Lung (tissue), 12 donors: ENCODE measurements around the gene GLB1L. TPM values are rescaled to one million over a fixed set of nuclear protein-coding genes. Genes with fewer than 3 reads are reported as not detected.
A peak's percentile ranks its signal among the peaks of the same experiment; 100 is the strongest.

Experiments used
- ATAC-seq: fragments of 200-7000 bp; cut with Tn5 transposase; one replicate; pipeline ENCODE4 v1.9.1; 2020; ENCODE audit warnings: moderate number of reproducible peaks; ENCODE audit not compliant: insufficient read depth, low FRiP score
- DNase-seq, 3 donors: peaks; one replicate each; pipeline ENCODE4 v3.0.0-alpha.2; 2013 to 2017
- H3K27ac ChIP-seq, 2 donors: one replicate each; pipeline ENCODE4 v1.5.1; 2013; ENCODE audit warnings: mild to moderate bottlenecking in 2 of 2, moderate library complexity in 2 of 2, control low read depth in 1 of 2, inconsistent platforms in 1 of 2, low read depth in 1 of 2, low read length in 1 of 2
- H3K27me3 ChIP-seq, 3 donors: one replicate each; pipeline ENCODE4 v1.5.1; 2013; ENCODE audit warnings: low read length in 2 of 3; ENCODE audit not compliant: control insufficient read depth in 3 of 3, insufficient read depth in 3 of 3
- H3K36me3 ChIP-seq, 4 donors: one replicate each; pipeline ENCODE4 v1.5.1; 2013; ENCODE audit warnings: low read length in 4 of 4, mild to moderate bottlenecking in 1 of 4, moderate library complexity in 1 of 4; ENCODE audit not compliant: control insufficient read depth in 4 of 4, insufficient read depth in 4 of 4
- H3K4me1 ChIP-seq, 5 donors: one replicate each; pipeline ENCODE4 v1.5.1; 2013; ENCODE audit warnings: low read length in 5 of 5, mild to moderate bottlenecking in 2 of 5, moderate library complexity in 1 of 5; ENCODE audit not compliant: control insufficient read depth in 5 of 5, insufficient read depth in 5 of 5
- H3K4me3 ChIP-seq: one replicate; pipeline ENCODE4 v1.5.1; 2013; ENCODE audit warnings: mild to moderate bottlenecking, control low read depth, moderate library complexity
- H3K9ac ChIP-seq, 2 donors: one replicate each; pipeline ENCODE4 v1.5.1; 2013; ENCODE audit warnings: low read length in 2 of 2, control low read depth in 1 of 2; ENCODE audit not compliant: insufficient read depth in 1 of 2
- H3K9me3 ChIP-seq, 4 donors: one replicate each; pipeline ENCODE4 v1.5.1; 2013; ENCODE audit warnings: low read length in 3 of 4, mild to moderate bottlenecking in 1 of 4, moderate library complexity in 1 of 4; ENCODE audit not compliant: control insufficient read depth in 4 of 4, insufficient read depth in 3 of 4
- WGBS, 2 donors: extraction: QIAGEN DNeasy Blood & Tissue Kit; methylation state at CpG; one replicate each; pipeline ENCODE4 v1.1.7; 2013; 5-methylcytosine and 5-hydroxymethylcytosine counted together
- polyA plus RNA-seq, 2 donors: library from polyadenylated mRNA; stranded (reverse); fragments of 200-250 nt; gene quantifications; one replicate each; pipeline ENCODE4 v1.2.1, GENCODE V29; 2013
- total RNA-seq, 2 donors: library from RNA; depleted of rRNA in 1 of 2; stranded (reverse); fragments of >200 nt in 1 of 2; gene quantifications; one replicate each; pipeline ENCODE4 v1.2.1, GENCODE V29; 2014 to 2021
- TF ChIP-seq, protein P1 (sequence below): IDR thresholded peaks from 2 replicates; pipeline ENCODE4 v1.5.1; 2012; ENCODE audit warnings: mild to moderate bottlenecking; ENCODE audit errors: control extremely low read depth, extremely low read depth
- donor health status: control.
- donor health status: control.
- donor health status: Bipolar disorder and iron deficiency.
- donor health status: healthy.
- donor health status: DM: yes; HTN: yes; CAD: no.

The GLB1L gene
- total and polyA plus RNA-seq, 4 donors = 7.5 to 18.7 (median 13.6) TPM

GRCh38 chr2:219279151-219279915 lies 34.1 kb upstream of the GLB1L start, which contains the start of gene DNAJB2:
TSS of gene DNAJB2 (plus strand) at chr2:219279366. CDS start at chr2:219279834, 468 bp downstream.
- Histone ChIP-seq H3K9ac (peak within 1 kb of the TSS; percentile 78 to 94), H3K36me3 (peaks cover 0 to 23% (median 20%) of the 10 kb centered on the region in 4 donors), H3K4me3 (peak within 1 kb of the TSS; percentile 78), H3K9me3 (no peaks in the 10 kb centered on the region), H3K27me3 (no peaks in the 10 kb centered on the region), H3K27ac (peak within 1 kb of the TSS; percentile 86 to 93), H3K4me1 (peaks cover 8 to 20% (median 10%) of the 10 kb centered on the region in 5 donors)
- TF ChIP-seq, protein P1, sequence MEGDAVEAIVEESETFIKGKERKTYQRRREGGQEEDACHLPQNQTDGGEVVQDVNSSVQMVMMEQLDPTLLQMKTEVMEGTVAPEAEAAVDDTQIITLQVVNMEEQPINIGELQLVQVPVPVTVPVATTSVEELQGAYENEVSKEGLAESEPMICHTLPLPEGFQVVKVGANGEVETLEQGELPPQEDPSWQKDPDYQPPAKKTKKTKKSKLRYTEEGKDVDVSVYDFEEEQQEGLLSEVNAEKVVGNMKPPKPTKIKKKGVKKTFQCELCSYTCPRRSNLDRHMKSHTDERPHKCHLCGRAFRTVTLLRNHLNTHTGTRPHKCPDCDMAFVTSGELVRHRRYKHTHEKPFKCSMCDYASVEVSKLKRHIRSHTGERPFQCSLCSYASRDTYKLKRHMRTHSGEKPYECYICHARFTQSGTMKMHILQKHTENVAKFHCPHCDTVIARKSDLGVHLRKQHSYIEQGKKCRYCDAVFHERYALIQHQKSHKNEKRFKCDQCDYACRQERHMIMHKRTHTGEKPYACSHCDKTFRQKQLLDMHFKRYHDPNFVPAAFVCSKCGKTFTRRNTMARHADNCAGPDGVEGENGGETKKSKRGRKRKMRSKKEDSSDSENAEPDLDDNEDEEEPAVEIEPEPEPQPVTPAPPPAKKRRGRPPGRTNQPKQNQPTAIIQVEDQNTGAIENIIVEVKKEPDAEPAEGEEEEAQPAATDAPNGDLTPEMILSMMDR = no peak
- WGBS, 2 donors = 1 to 2% methylated on average over 39 to 65 of the region's 65 CpGs
- DNase-seq = peak; percentile 99
- peak; percentile 96 for ATAC-seq

GRCh38 chr2:219278655-219279150 lies 33.5 kb upstream of the GLB1L start:
- peak overlapping the region; percentile 78 to 86 for H3K9ac ChIP-seq
- DNase-seq (no peak), ATAC-seq (no peak)
- peaks cover 8 to 20% (median 10%) of the 10 kb centered on the region in 5 donors for H3K4me1 ChIP-seq
- 12 to 14% methylated on average over 9 of the region's 9 CpGs for WGBS, 2 donors
- peak overlapping the region; percentile 86 to 89 for H3K27ac ChIP-seq
- no peaks in the 10 kb centered on the region for H3K9me3 ChIP-seq
- H3K4me3 ChIP-seq = peak overlapping the region; percentile 20
- TF ChIP-seq, protein P1 = no peak
- H3K27me3 ChIP-seq = no peaks in the 10 kb centered on the region
- H3K36me3 ChIP-seq = peaks cover 0 to 20% (median 19%) of the 10 kb centered on the region in 4 donors

- 26% methylated on average over 25 of the region's 25 CpGs for WGBS, 2 donors
- TF ChIP-seq, protein P1 = peak; percentile 91
- no peaks in the 10 kb centered on the region for H3K9me3 ChIP-seq
- peak overlapping the region in 1 of 2 donors; percentile 86 for H3K9ac ChIP-seq
- ATAC-seq (peak; percentile 29), DNase-seq (peak; percentile 79 to 86 (median 84))
- peaks cover 0 to 18% (median 15%) of the 10 kb centered on the region in 4 donors for H3K36me3 ChIP-seq
- H3K4me1 ChIP-seq = peaks cover 8 to 20% (median 10%) of the 10 kb centered on the region in 5 donors
- H3K4me3 ChIP-seq = no peak overlapping the region
- H3K27me3 ChIP-seq = no peaks in the 10 kb centered on the region
- H3K27ac ChIP-seq = peak overlapping the region; percentile 86 to 89
These were observed 32.7 kb upstream of the GLB1L start for GRCh38 chr2:219277703-219278654.
